ENCODE results near the gene TIAM2.
"Not testable (repeated sequence)": the region's sequence is repeated elsewhere in the genome, so short reads cannot be mapped to it uniquely, and the experiment has no call there.

Gene TIAM2

GRCh38 chr6:154993026-154993425, 2.1 kb upstream of the TIAM2 start:
- no peak for DNase-seq

GRCh38 chr6:154993710-154994109, 1.4 kb upstream of the TIAM2 start:
- DNase-seq = no peak

GRCh38 chr6:154994836-154995253, 270 bp upstream of the TIAM2 start:
- DNase-seq = no peak

GRCh38 chr6:154996016-154996590, 988 bp downstream of the TIAM2 start:
- no peak for DNase-seq

- no peak for DNase-seq
Observed at GRCh38 chr6:154996841-154997311, 1.8 kb downstream of the TIAM2 start.

- no peak for DNase-seq
Observed at GRCh38 chr6:154998855-154999254, 3.7 kb downstream of the TIAM2 start.

- DNase-seq = no peak
Observed at GRCh38 chr6:155001482-155001881, 6.4 kb downstream of the TIAM2 start.

- DNase-seq = no peak
Observed at GRCh38 chr6:155001934-155002333, 6.8 kb downstream of the TIAM2 start.

- DNase-seq = no peak
Observed at GRCh38 chr6:155003476-155003875, 8.4 kb downstream of the TIAM2 start.

GRCh38 chr6:155004017-155004416, 8.9 kb downstream of the TIAM2 start:
- no peak for DNase-seq

- DNase-seq = no peak
Observed at GRCh38 chr6:155004576-155005372, 9.7 kb downstream of the TIAM2 start.

- no peak for DNase-seq
Observed at GRCh38 chr6:155008625-155009024, 13.5 kb downstream of the TIAM2 start.

- DNase-seq = no peak
Observed at GRCh38 chr6:155010940-155011339, 15.8 kb downstream of the TIAM2 start.

- DNase-seq = no peak
Observed at GRCh38 chr6:155011809-155012291, 16.7 kb downstream of the TIAM2 start.

- DNase-seq = no peak
Observed at GRCh38 chr6:155013457-155013876, 18.4 kb downstream of the TIAM2 start.

- DNase-seq = no peak
Observed at GRCh38 chr6:155014137-155014536, 19.0 kb downstream of the TIAM2 start.

- DNase-seq = no peak
Observed at GRCh38 chr6:155014670-155015300, 19.7 kb downstream of the TIAM2 start.

GRCh38 chr6:155018415-155018814, 23.3 kb downstream of the TIAM2 start:
- DNase-seq = not testable (repeated sequence)

- no peak for DNase-seq
Observed at GRCh38 chr6:155021680-155022079, 26.6 kb downstream of the TIAM2 start.

GRCh38 chr6:155022721-155023120, 27.6 kb downstream of the TIAM2 start:
- DNase-seq = no peak

- no peak for DNase-seq
Observed at GRCh38 chr6:155023717-155024116, 28.6 kb downstream of the TIAM2 start.

- no peak for DNase-seq
Observed at GRCh38 chr6:155024391-155025027, 29.4 kb downstream of the TIAM2 start.

GRCh38 chr6:155026022-155026705, 31.0 kb downstream of the TIAM2 start:
- DNase-seq = no peak
